HepG2 (cell line): ENCODE results near the gene KCNQ1OT1. TPM values are rescaled to one million over a fixed set of nuclear protein-coding genes. Genes with fewer than 3 reads are reported as not detected.

Experiments used
- CENPX ChIP-seq: sonication (generic); formaldehyde crosslinking; IDR thresholded peaks from 2 replicates; pipeline ENCODE4 v1.9.0; 2021; ENCODE audit warnings: mild to moderate bottlenecking, missing genetic modification reagents, moderate library complexity
- HDAC6 ChIP-seq: fragments of 200-600 bp; sonication (generic); IDR thresholded peaks from 2 replicates; pipeline ENCODE4 v1.7.0; 2017; ENCODE audit warnings: mild to moderate bottlenecking, antibody characterized with exemption, low read length, low read depth
- HNRNPH1 ChIP-seq: fragments of 200-400 bp; formaldehyde crosslinking; optimal IDR thresholded peaks from 2 replicates; pipeline ENCODE3; 2017; ENCODE audit warnings: mild to moderate bottlenecking, low read depth, low read length
- HNRNPL ChIP-seq: fragments of 200-400 bp; formaldehyde crosslinking; IDR thresholded peaks from 2 replicates; pipeline ENCODE4 v1.6.1; 2017; ENCODE audit warnings: mild to moderate bottlenecking, low read depth, low read length
- HOXA7 ChIP-seq: sonication (generic); formaldehyde crosslinking; IDR thresholded peaks from 2 replicates; pipeline ENCODE4 v1.8.1; 2022; ENCODE audit warnings: mild to moderate bottlenecking, missing genetic modification reagents, moderate library complexity
- ISX ChIP-seq: sonication (generic); formaldehyde crosslinking; conservative IDR thresholded peaks from 2 replicates; pipeline ENCODE4 v1.5.0; 2020; ENCODE audit warnings: missing genetic modification reagents
- REPIN1 ChIP-seq: sonication (generic); formaldehyde crosslinking; IDR thresholded peaks from 2 replicates; pipeline ENCODE4 v1.8.0; 2022; ENCODE audit warnings: missing genetic modification reagents, low read depth, mild to moderate bottlenecking, borderline replicate concordance
- TARDBP ChIP-seq: sonication (generic); formaldehyde crosslinking; IDR thresholded peaks from 2 replicates; pipeline ENCODE4 v1.8.0; 2022; ENCODE audit warnings: mild to moderate bottlenecking, missing genetic modification reagents
- ZNF10 ChIP-seq: sonication (generic); formaldehyde crosslinking; IDR thresholded peaks from 2 replicates; pipeline ENCODE4 v1.4.0; 2020; ENCODE audit warnings: mild to moderate bottlenecking, low read depth, missing genetic modification reagents, borderline replicate concordance
- polyA plus RNA-seq, 8 experiments: library from polyadenylated mRNA; depleted of rRNA in 3 of 8; stranded (reverse) in 7 of 8; unstranded in 1 of 8; fragments of >200 nt; fragmentation: Illumina TruSeq in 4 of 8; extraction: Trizol in 4 of 8; gene quantifications; 2 replicates each; pipeline versions ENCODE4 v1.2.1 to v1.2.3, GENCODE V29; 2011 to 2016; ENCODE audit warnings: low read depth in 4 of 8, missing spikeins in 1 of 8, mixed read lengths in 1 of 8; ENCODE audit not compliant: insufficient read depth in 1 of 8
- total RNA-seq, 5 experiments: library from RNA; depleted of rRNA; stranded (reverse); fragments of >200 nt; fragmentation: Illumina TruSeq; extraction: Trizol; gene quantifications; 2 replicates each; pipeline ENCODE4 v1.2.3, GENCODE V29; 2016; ENCODE audit warnings: low read depth in 1 of 5
- TF ChIP-seq, protein P1 (sequence below): sonication (generic); formaldehyde crosslinking; IDR thresholded peaks from 2 replicates; pipeline ENCODE4 v1.5.1; 2020; ENCODE audit warnings: mild to moderate bottlenecking, missing genetic modification reagents, moderate library complexity
- TF ChIP-seq, protein P2 (sequence below): IDR thresholded peaks from 2 replicates; pipeline ENCODE4 v1.6.1; 2016; ENCODE audit warnings: missing compliant biosample characterization, missing genetic modification reagents, borderline replicate concordance
- TF ChIP-seq, protein P3 (sequence below): sonication (generic); formaldehyde crosslinking; IDR thresholded peaks from one replicate; pipeline ENCODE4 v1.5.1; 2020; ENCODE audit warnings: mild to moderate bottlenecking, missing genetic modification reagents; ENCODE audit errors: not compliant biosample characterization
- TF ChIP-seq, protein P4 (sequence below): sonication (generic); formaldehyde crosslinking; IDR thresholded peaks from 2 replicates; pipeline ENCODE4 v1.5.0; 2020; ENCODE audit warnings: missing genetic modification reagents, mild to moderate bottlenecking, borderline replicate concordance
- TF ChIP-seq, protein P5 (sequence below), 2 experiments: fragments of 450-650 bp in 1 of 2; sonication (generic) in 1 of 2; formaldehyde crosslinking; IDR thresholded peaks; 2 replicates each; pipeline versions ENCODE4 v1.5.0 to v1.8.0; 2020 to 2022; ENCODE audit warnings: mild to moderate bottlenecking in 1 of 2, missing genetic modification reagents in 1 of 2

The KCNQ1OT1 gene
- total and polyA plus RNA-seq, 2 of the 13 experiments (the other 11 are each of a cell fraction or from before 2014, with no cell fraction given): 1.3 to 18.9 TPM

DNA sequence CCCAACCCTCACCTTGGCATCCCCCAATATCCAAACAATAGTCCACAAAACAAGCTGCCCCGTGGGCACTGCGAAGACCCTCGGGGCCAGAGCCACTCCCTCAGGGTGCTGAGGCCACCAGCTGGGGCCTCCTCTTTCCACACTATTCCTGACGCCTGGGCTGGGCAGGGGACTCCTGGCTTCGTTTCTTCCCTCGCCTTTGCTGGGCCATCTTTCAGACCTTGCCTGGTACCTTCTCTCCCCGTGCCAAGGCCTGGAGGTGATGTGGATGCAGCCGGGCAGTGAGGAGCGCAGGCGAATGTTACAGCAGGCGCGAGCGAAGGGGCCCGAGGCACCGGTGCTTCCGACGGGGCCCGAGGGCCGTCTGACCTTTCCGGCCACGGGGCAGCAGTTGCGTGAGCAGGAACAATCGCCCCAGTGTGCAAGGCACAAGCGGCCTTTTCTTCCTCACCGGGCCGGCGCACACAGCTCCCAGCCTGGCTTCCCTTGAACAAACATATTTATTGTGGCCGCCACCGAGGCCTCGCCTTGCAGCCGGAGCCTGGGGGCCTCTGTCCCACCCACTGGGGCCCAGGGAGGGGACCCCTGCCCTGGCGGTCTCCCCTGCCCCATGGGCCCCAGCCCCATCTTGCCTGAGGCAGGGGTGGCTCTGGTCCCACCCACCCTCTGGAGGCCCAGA is 32.6 kb upstream of the KCNQ1OT1 start (continued):
- TF ChIP-seq CENPX (CRISPR knock-in tag): no peak
- TF ChIP-seq HOXA7: no peak
- TF ChIP-seq, protein P1, sequence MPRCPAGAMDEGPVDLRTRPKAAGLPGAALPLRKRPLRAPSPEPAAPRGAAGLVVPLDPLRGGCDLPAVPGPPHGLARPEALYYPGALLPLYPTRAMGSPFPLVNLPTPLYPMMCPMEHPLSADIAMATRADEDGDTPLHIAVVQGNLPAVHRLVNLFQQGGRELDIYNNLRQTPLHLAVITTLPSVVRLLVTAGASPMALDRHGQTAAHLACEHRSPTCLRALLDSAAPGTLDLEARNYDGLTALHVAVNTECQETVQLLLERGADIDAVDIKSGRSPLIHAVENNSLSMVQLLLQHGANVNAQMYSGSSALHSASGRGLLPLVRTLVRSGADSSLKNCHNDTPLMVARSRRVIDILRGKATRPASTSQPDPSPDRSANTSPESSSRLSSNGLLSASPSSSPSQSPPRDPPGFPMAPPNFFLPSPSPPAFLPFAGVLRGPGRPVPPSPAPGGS (CRISPR knock-in tag): 0 out of 2 replicates have a peak, but pooled peaks have one; percentile 49
- TF ChIP-seq, protein P2, sequence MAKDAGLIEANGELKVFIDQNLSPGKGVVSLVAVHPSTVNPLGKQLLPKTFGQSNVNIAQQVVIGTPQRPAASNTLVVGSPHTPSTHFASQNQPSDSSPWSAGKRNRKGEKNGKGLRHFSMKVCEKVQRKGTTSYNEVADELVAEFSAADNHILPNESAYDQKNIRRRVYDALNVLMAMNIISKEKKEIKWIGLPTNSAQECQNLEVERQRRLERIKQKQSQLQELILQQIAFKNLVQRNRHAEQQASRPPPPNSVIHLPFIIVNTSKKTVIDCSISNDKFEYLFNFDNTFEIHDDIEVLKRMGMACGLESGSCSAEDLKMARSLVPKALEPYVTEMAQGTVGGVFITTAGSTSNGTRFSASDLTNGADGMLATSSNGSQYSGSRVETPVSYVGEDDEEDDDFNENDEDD (CRISPR knock-in tag): peak; percentile 49; the same call in 1 of the 2 replicates
- TF ChIP-seq, protein P3, sequence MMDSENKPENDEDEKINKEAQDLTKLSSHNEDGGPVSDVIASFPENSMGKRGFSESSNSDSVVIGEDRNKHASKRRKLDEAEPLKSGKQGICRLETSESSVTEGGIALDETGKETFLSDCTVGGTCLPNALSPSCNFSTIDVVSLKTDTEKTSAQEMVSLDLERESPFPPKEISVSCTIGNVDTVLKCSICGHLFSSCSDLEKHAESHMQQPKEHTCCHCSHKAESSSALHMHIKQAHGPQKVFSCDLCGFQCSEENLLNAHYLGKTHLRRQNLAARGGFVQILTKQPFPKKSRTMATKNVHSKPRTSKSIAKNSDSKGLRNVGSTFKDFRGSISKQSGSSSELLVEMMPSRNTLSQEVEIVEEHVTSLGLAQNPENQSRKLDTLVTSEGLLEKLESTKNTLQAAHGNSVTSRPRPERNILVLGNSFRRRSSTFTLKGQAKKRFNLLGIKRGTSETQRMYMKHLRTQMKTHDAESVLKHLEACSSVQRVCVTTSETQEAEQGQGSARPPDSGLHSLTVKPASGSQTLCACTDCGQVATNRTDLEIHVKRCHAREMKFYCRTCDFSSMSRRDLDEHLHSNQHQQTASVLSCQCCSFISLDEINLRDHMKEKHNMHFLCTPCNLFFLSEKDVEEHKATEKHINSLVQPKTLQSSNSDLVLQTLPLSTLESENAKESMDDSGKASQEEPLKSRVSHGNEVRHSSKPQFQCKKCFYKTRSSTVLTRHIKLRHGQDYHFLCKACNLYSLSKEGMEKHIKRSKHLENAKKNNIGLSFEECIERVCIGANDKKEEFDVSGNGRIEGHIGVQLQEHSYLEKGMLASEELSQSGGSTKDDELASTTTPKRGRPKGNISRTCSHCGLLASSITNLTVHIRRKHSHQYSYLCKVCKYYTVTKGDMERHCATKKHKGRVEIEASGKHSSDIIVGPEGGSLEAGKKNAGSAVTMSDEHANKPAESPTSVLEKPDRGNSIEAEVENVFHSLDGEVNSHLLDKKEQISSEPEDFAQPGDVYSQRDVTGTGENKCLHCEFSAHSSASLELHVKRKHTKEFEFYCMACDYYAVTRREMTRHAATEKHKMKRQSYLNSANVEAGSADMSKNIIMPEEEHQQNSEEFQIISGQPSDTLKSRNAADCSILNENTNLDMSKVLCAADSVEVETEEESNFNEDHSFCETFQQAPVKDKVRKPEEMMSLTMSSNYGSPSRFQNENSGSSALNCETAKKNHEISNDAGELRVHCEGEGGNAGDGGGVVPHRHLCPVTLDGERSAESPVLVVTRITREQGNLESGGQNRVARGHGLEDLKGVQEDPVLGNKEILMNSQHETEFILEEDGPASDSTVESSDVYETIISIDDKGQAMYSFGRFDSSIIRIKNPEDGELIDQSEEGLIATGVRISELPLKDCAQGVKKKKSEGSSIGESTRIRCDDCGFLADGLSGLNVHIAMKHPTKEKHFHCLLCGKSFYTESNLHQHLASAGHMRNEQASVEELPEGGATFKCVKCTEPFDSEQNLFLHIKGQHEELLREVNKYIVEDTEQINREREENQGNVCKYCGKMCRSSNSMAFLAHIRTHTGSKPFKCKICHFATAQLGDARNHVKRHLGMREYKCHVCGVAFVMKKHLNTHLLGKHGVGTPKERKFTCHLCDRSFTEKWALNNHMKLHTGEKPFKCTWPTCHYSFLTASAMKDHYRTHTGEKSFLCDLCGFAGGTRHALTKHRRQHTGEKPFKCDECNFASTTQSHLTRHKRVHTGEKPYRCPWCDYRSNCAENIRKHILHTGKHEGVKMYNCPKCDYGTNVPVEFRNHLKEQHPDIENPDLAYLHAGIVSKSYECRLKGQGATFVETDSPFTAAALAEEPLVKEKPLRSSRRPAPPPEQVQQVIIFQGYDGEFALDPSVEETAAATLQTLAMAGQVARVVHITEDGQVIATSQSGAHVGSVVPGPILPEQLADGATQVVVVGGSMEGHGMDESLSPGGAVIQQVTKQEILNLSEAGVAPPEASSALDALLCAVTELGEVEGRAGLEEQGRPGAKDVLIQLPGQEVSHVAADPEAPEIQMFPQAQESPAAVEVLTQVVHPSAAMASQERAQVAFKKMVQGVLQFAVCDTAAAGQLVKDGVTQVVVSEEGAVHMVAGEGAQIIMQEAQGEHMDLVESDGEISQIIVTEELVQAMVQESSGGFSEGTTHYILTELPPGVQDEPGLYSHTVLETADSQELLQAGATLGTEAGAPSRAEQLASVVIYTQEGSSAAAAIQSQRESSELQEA (CRISPR knock-in tag): no peak
- no peak for TF ChIP-seq REPIN1 (CRISPR knock-in tag)
- TF ChIP-seq, protein P4, sequence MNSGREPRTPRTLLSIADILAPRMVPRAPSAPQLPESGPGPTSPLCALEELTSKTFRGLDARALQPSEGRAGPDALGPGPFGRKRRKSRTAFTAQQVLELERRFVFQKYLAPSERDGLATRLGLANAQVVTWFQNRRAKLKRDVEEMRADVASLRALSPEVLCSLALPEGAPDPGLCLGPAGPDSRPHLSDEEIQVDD (CRISPR knock-in tag): no peak
- no peak for TF ChIP-seq HDAC6
- peak; percentile 99 for TF ChIP-seq HNRNPL
- TF ChIP-seq ZNF10 (CRISPR knock-in tag): no peak
- no peak for TF ChIP-seq HNRNPH1
- TF ChIP-seq, protein P5, sequence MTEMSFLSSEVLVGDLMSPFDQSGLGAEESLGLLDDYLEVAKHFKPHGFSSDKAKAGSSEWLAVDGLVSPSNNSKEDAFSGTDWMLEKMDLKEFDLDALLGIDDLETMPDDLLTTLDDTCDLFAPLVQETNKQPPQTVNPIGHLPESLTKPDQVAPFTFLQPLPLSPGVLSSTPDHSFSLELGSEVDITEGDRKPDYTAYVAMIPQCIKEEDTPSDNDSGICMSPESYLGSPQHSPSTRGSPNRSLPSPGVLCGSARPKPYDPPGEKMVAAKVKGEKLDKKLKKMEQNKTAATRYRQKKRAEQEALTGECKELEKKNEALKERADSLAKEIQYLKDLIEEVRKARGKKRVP (CRISPR knock-in tag; IDR thresholded peaks at IDR 0.05): peak in 1 of 2 experiments; percentile 91; a peak in 2 of 4 replicates
- TF ChIP-seq ISX (CRISPR knock-in tag): no peak; the same call in 1 of the 2 replicates
- no peak; the same call in 1 of the 2 replicates for TF ChIP-seq TARDBP (CRISPR knock-in tag)
